WTC11 (cell line): Measurements from ENCODE around the gene AP1G2. TPM values are rescaled to one million over a fixed set of nuclear protein-coding genes. Genes with fewer than 3 reads are reported as not detected.
A peak's percentile ranks its signal among the peaks of the same experiment; 100 is the strongest.

Experiments
- ATAC-seq: fragments of 200-7000 bp; cut with Tn5 transposase; 2 replicates; pipeline ENCODE4 v1.10.0; 2021; ENCODE audit warnings: mild to moderate bottlenecking, moderate library complexity
- CTCF ChIA-PET: fragments of 300-600 bp; sonication (Branson Sonifier 250); formaldehyde crosslinking; loops from one replicate; lab custom pipeline; 2021; ENCODE audit warnings: antibody characterized with exemption; lab: Charles Lee
- POLR2A ChIA-PET: fragments of 350-600 bp; sonication (Branson Sonifier 250); formaldehyde crosslinking; loops from one replicate; lab custom pipeline; 2021; ENCODE audit warnings: antibody characterized with exemption; lab: Charles Lee
- DNase-seq: peaks from one replicate; pipeline ENCODE4 v3.0.0; 2021; ENCODE audit warnings: low spot score
- H3K27ac Mint-ChIP-seq: 2 replicates; pipeline ENCODE4 v1.8.0; 2021; ENCODE audit warnings: mixed read lengths
- H3K27me3 Mint-ChIP-seq: 2 replicates; pipeline ENCODE4 v1.8.0; 2021; ENCODE audit warnings: low read depth, mild to moderate bottlenecking, moderate library complexity, mixed read lengths
- H3K36me3 Mint-ChIP-seq: 2 replicates; pipeline ENCODE4 v1.8.0; 2021; ENCODE audit warnings: mixed read lengths
- H3K4me1 Mint-ChIP-seq: 2 replicates; pipeline ENCODE4 v1.8.0; 2022; ENCODE audit warnings: mixed read lengths
- H3K4me3 Mint-ChIP-seq: 2 replicates; pipeline ENCODE4 v1.8.0; 2021; ENCODE audit warnings: mild to moderate bottlenecking, moderate library complexity, mixed read lengths
- H3K9me3 Mint-ChIP-seq: 2 replicates; pipeline ENCODE4 v1.8.0; 2021; ENCODE audit warnings: mixed read lengths
- CREB1 ChIP-seq: sonication (generic); formaldehyde crosslinking; IDR thresholded peaks from 2 replicates; pipeline ENCODE4 v1.8.0; 2023; ENCODE audit warnings: mild to moderate bottlenecking, missing genetic modification reagents
- ELF4 ChIP-seq: sonication (generic); formaldehyde crosslinking; IDR thresholded peaks from 2 replicates; pipeline ENCODE4 v1.8.1; 2022; ENCODE audit warnings: low read depth, mild to moderate bottlenecking, moderate library complexity, missing genetic modification reagents
- EMX1 ChIP-seq: fragments of 250-450 bp; sonication (Bioruptor Pico); IDR thresholded peaks from 2 replicates; pipeline ENCODE4 v1.8.0; 2021; ENCODE audit warnings: mild to moderate bottlenecking
- ETV6 ChIP-seq: sonication (generic); formaldehyde crosslinking; IDR thresholded peaks from 2 replicates; pipeline ENCODE4 v1.8.1; 2022; ENCODE audit warnings: mild to moderate bottlenecking, missing genetic modification reagents
- FOXK1 ChIP-seq: sonication (generic); formaldehyde crosslinking; IDR thresholded peaks from 2 replicates; pipeline ENCODE4 v1.8.0; 2022; ENCODE audit warnings: mild to moderate bottlenecking, moderate library complexity, missing genetic modification reagents
- GRHL2 ChIP-seq: fragments of 250-450 bp; sonication (Bioruptor Pico); IDR thresholded peaks from 2 replicates; pipeline ENCODE4 v1.8.0; 2022; ENCODE audit warnings: mild to moderate bottlenecking, moderate library complexity; ENCODE audit not compliant: insufficient replicate concordance, severe bottlenecking
- NFATC4 ChIP-seq: fragments of 250-450 bp; sonication (Bioruptor Pico); IDR thresholded peaks from 2 replicates; pipeline ENCODE4 v1.9.0; 2021; ENCODE audit warnings: mild to moderate bottlenecking
- ZNF138 ChIP-seq: sonication (generic); formaldehyde crosslinking; conservative IDR thresholded peaks from 2 replicates; pipeline ENCODE4 v1.8.1; 2022; ENCODE audit warnings: mild to moderate bottlenecking, moderate library complexity, missing genetic modification reagents
- ZNF219 ChIP-seq: sonication (generic); formaldehyde crosslinking; IDR thresholded peaks from 2 replicates; pipeline ENCODE4 v1.8.0; 2023; ENCODE audit warnings: missing genetic modification reagents, mild to moderate bottlenecking, borderline replicate concordance
- ZNF232 ChIP-seq: sonication (generic); formaldehyde crosslinking; IDR thresholded peaks from 2 replicates; pipeline ENCODE4 v1.8.0; 2022; ENCODE audit warnings: mild to moderate bottlenecking, missing genetic modification reagents
- ZNF263 ChIP-seq: sonication (generic); formaldehyde crosslinking; IDR thresholded peaks from 2 replicates; pipeline ENCODE4 v1.8.1; 2022; ENCODE audit warnings: low read depth, mild to moderate bottlenecking, moderate library complexity, missing genetic modification reagents
- ZNF317 ChIP-seq: sonication (generic); formaldehyde crosslinking; IDR thresholded peaks from 2 replicates; pipeline ENCODE4 v1.8.1; 2023; ENCODE audit warnings: low read depth, mild to moderate bottlenecking, moderate library complexity, missing genetic modification reagents, borderline replicate concordance
- total RNA-seq: library from RNA; stranded (reverse); gene quantifications from 3 replicates; pipeline ENCODE4 v1.2.3, GENCODE V29; 2021
- TF ChIP-seq, protein P1 (sequence below): sonication (generic); formaldehyde crosslinking; IDR thresholded peaks from 2 replicates; pipeline ENCODE4 v1.8.1; 2023; ENCODE audit warnings: mild to moderate bottlenecking, missing genetic modification reagents, borderline replicate concordance
- TF ChIP-seq, protein P2 (sequence below): sonication (generic); formaldehyde crosslinking; IDR thresholded peaks from 2 replicates; pipeline ENCODE4 v1.8.1; 2023; ENCODE audit warnings: mild to moderate bottlenecking, missing genetic modification reagents, moderate library complexity
- TF ChIP-seq, protein P3 (sequence below): sonication (generic); formaldehyde crosslinking; IDR thresholded peaks from 2 replicates; pipeline ENCODE4 v1.8.0; 2022; ENCODE audit warnings: missing genetic modification reagents
- TF ChIP-seq, protein P4 (sequence below): fragments of 250-450 bp; sonication (Bioruptor Pico); IDR thresholded peaks from 2 replicates; pipeline ENCODE4 v1.9.0; 2021; ENCODE audit warnings: mild to moderate bottlenecking, borderline replicate concordance
- TF ChIP-seq, protein P5 (sequence below): sonication (generic); formaldehyde crosslinking; IDR thresholded peaks from 2 replicates; pipeline ENCODE4 v1.8.1; 2022; ENCODE audit warnings: mild to moderate bottlenecking, moderate library complexity, missing genetic modification reagents
- TF ChIP-seq, protein P6 (sequence below): fragments of 250-450 bp; sonication (Bioruptor Pico); IDR thresholded peaks from 2 replicates; pipeline ENCODE4 v1.8.0; 2021; ENCODE audit warnings: mild to moderate bottlenecking

Gene AP1G2
- total RNA-seq, 1 experiment from 2014 or later, result 122 TPM

DNA sequence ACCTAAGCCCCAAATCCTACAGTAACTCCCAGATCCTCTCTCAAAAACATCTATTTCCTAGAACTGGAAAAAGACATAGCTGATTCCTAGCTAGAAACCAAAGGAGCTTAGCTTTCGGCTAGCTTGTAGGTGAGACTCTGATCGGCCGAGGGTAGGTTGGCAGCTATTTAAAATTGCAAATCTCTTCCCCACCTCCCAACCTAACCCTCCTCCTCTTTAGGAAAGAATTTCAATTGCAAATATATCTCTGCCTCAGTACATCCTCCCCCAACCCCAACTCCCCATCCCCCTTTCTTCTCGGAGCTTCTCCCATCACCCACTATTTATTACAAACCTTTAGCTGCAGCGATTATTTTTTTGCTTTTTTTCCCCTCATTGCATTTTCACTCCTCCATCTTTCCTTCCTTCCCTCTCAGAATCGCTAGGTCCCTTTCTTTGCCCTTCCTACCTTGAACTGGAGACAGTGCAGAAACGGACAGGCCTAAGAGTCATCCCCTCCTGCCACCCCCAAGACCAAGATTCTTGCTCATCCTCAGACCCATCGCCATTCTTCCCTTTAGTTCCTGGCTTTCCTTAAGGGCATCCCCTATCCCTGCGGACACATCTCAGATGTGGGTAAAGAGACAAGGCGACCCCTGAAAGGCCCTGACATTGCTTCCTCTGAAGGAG, 29.4 kb downstream of the AP1G2 start (continued):
- TF ChIP-seq NFATC4 (CRISPR knock-in tag), result no peak
- TF ChIP-seq ELF4 (CRISPR knock-in tag), result no peak
- TF ChIP-seq, protein P1, sequence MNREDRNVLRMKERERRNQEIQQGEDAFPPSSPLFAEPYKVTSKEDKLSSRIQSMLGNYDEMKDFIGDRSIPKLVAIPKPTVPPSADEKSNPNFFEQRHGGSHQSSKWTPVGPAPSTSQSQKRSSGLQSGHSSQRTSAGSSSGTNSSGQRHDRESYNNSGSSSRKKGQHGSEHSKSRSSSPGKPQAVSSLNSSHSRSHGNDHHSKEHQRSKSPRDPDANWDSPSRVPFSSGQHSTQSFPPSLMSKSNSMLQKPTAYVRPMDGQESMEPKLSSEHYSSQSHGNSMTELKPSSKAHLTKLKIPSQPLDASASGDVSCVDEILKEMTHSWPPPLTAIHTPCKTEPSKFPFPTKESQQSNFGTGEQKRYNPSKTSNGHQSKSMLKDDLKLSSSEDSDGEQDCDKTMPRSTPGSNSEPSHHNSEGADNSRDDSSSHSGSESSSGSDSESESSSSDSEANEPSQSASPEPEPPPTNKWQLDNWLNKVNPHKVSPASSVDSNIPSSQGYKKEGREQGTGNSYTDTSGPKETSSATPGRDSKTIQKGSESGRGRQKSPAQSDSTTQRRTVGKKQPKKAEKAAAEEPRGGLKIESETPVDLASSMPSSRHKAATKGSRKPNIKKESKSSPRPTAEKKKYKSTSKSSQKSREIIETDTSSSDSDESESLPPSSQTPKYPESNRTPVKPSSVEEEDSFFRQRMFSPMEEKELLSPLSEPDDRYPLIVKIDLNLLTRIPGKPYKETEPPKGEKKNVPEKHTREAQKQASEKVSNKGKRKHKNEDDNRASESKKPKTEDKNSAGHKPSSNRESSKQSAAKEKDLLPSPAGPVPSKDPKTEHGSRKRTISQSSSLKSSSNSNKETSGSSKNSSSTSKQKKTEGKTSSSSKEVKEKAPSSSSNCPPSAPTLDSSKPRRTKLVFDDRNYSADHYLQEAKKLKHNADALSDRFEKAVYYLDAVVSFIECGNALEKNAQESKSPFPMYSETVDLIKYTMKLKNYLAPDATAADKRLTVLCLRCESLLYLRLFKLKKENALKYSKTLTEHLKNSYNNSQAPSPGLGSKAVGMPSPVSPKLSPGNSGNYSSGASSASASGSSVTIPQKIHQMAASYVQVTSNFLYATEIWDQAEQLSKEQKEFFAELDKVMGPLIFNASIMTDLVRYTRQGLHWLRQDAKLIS (CRISPR knock-in tag), result no peak
- TF ChIP-seq, protein P2, sequence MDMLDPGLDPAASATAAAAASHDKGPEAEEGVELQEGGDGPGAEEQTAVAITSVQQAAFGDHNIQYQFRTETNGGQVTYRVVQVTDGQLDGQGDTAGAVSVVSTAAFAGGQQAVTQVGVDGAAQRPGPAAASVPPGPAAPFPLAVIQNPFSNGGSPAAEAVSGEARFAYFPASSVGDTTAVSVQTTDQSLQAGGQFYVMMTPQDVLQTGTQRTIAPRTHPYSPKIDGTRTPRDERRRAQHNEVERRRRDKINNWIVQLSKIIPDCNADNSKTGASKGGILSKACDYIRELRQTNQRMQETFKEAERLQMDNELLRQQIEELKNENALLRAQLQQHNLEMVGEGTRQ (CRISPR knock-in tag), result no peak
- TF ChIP-seq, all 79 proteins: peak for 5

DNA sequence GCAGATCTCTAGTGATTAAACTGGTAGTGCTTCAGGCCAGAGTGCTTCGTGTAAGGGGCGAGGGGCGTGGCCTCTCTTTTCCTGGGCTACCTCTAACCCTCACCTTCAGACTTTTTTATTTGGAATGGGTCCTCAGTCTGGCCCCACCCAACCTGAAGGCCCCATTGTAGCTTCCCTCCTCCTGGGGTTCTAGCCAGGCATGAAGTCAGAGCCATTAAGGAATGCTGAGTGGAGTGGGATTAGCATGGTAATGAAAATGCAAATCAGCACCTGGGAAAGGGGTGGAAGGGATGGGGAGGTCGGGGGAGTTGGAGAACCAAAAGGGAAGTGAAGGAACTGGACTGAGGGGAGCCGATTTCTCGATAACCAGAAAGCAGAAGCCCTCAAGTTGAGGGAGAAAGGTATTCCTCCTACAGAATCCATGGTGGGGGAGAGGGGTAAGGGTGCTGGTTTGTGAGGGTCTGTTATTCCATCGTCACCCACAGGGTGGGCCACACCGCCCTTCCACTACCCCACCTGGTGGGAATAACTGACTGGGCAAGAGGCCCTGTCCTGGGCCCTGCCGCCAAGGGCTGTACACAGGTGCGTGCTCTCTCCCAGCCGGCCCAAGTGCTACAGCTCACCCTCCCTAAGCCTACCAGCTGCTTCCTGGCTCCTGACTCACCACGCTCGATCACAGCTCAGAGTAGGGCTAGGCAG, 30.1 kb downstream of the AP1G2 start:
- Mint-ChIP-seq H3K36me3 (peaks cover 32% of the 10 kb centered on the region), H3K9me3 (no peaks in the 10 kb centered on the region), H3K4me3 (peak overlapping the region; percentile 83), H3K4me1 (peaks cover 57% of the 10 kb centered on the region), H3K27ac (peak overlapping the region; percentile 100), H3K27me3 (no peaks in the 10 kb centered on the region)
- peak; percentile 83 for DNase-seq
- POLR2A ChIA-PET, result interaction anchor here (0.7 to 5.5 kb wide), 19 partner anchors 9 to 604 kb away, joined by 3 to 102 read pairs (median 5); partner anchors contain the start of genes EMC9, PABPN1, THTPA and ZFHX2
- CTCF ChIA-PET, result interaction anchor here (0.7 to 7.8 kb wide), 24 partner anchors 9 to 1337 kb away, joined by 3 to 181 read pairs (median 6); partner anchors contain the start of genes AP1G2, THTPA and ZFHX2
- ATAC-seq, result peak; percentile 83
- TF ChIP-seq ZNF263 (CRISPR knock-in tag) (no peak), FOXK1 (peak; percentile 36; the same call in 1 of the 2 replicates), ZNF138 (0 out of 2 replicates have a peak, but pooled peaks have one; percentile 62), EMX1 (0 out of 2 replicates have a peak, but pooled peaks have one; percentile 51), CREB1 (peak; percentile 26; the same call in 1 of the 2 replicates), ZNF317 (no peak), ZNF219 (CRISPR knock-in tag) (no peak), ZNF232 (CRISPR knock-in tag) (no peak), ETV6 (CRISPR knock-in tag) (peak; percentile 52; the same call in 1 of the 2 replicates), GRHL2 (no peak)
- TF ChIP-seq, protein P3, sequence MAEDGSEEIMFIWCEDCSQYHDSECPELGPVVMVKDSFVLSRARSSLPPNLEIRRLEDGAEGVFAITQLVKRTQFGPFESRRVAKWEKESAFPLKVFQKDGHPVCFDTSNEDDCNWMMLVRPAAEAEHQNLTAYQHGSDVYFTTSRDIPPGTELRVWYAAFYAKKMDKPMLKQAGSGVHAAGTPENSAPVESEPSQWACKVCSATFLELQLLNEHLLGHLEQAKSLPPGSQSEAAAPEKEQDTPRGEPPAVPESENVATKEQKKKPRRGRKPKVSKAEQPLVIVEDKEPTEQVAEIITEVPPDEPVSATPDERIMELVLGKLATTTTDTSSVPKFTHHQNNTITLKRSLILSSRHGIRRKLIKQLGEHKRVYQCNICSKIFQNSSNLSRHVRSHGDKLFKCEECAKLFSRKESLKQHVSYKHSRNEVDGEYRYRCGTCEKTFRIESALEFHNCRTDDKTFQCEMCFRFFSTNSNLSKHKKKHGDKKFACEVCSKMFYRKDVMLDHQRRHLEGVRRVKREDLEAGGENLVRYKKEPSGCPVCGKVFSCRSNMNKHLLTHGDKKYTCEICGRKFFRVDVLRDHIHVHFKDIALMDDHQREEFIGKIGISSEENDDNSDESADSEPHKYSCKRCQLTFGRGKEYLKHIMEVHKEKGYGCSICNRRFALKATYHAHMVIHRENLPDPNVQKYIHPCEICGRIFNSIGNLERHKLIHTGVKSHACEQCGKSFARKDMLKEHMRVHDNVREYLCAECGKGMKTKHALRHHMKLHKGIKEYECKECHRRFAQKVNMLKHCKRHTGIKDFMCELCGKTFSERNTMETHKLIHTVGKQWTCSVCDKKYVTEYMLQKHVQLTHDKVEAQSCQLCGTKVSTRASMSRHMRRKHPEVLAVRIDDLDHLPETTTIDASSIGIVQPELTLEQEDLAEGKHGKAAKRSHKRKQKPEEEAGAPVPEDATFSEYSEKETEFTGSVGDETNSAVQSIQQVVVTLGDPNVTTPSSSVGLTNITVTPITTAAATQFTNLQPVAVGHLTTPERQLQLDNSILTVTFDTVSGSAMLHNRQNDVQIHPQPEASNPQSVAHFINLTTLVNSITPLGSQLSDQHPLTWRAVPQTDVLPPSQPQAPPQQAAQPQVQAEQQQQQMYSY, result peak; percentile 28; the same call in 1 of the 2 replicates
- TF ChIP-seq, protein P4, sequence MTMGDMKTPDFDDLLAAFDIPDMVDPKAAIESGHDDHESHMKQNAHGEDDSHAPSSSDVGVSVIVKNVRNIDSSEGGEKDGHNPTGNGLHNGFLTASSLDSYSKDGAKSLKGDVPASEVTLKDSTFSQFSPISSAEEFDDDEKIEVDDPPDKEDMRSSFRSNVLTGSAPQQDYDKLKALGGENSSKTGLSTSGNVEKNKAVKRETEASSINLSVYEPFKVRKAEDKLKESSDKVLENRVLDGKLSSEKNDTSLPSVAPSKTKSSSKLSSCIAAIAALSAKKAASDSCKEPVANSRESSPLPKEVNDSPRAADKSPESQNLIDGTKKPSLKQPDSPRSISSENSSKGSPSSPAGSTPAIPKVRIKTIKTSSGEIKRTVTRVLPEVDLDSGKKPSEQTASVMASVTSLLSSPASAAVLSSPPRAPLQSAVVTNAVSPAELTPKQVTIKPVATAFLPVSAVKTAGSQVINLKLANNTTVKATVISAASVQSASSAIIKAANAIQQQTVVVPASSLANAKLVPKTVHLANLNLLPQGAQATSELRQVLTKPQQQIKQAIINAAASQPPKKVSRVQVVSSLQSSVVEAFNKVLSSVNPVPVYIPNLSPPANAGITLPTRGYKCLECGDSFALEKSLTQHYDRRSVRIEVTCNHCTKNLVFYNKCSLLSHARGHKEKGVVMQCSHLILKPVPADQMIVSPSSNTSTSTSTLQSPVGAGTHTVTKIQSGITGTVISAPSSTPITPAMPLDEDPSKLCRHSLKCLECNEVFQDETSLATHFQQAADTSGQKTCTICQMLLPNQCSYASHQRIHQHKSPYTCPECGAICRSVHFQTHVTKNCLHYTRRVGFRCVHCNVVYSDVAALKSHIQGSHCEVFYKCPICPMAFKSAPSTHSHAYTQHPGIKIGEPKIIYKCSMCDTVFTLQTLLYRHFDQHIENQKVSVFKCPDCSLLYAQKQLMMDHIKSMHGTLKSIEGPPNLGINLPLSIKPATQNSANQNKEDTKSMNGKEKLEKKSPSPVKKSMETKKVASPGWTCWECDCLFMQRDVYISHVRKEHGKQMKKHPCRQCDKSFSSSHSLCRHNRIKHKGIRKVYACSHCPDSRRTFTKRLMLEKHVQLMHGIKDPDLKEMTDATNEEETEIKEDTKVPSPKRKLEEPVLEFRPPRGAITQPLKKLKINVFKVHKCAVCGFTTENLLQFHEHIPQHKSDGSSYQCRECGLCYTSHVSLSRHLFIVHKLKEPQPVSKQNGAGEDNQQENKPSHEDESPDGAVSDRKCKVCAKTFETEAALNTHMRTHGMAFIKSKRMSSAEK, result peak; percentile 80; the same call in 1 of the 2 replicates
- TF ChIP-seq, protein P5, sequence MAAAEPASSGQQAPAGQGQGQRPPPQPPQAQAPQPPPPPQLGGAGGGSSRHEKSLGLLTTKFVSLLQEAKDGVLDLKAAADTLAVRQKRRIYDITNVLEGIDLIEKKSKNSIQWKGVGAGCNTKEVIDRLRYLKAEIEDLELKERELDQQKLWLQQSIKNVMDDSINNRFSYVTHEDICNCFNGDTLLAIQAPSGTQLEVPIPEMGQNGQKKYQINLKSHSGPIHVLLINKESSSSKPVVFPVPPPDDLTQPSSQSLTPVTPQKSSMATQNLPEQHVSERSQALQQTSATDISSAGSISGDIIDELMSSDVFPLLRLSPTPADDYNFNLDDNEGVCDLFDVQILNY (CRISPR knock-in tag), result no peak
- TF ChIP-seq, protein P6, sequence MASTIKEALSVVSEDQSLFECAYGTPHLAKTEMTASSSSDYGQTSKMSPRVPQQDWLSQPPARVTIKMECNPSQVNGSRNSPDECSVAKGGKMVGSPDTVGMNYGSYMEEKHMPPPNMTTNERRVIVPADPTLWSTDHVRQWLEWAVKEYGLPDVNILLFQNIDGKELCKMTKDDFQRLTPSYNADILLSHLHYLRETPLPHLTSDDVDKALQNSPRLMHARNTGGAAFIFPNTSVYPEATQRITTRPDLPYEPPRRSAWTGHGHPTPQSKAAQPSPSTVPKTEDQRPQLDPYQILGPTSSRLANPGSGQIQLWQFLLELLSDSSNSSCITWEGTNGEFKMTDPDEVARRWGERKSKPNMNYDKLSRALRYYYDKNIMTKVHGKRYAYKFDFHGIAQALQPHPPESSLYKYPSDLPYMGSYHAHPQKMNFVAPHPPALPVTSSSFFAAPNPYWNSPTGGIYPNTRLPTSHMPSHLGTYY (CRISPR knock-in tag), result 0 out of 2 replicates have a peak, but pooled peaks have one; percentile 6
